MM.1S (cell line): ENCODE results near the gene ANAPC4.

Source experiments
- DNase-seq: peaks from one replicate; pipeline ENCODE4 v3.0.0-alpha.2; 2015
- H2AFZ ChIP-seq: fragments of 300-600 bp; sonication (generic); 2 replicates; pipeline ENCODE4 v1.6.0; 2016; ENCODE audit warnings: antibody characterized with exemption, low read length
- H3F3A ChIP-seq: fragments of 300-600 bp; sonication (generic); 2 replicates; pipeline ENCODE4 v1.6.1; 2016; ENCODE audit warnings: mild to moderate bottlenecking, antibody characterized with exemption, low read length, moderate library complexity, mixed read lengths; ENCODE audit not compliant: insufficient read depth
- H3K27ac ChIP-seq: fragments of 300-600 bp; sonication (generic); 2 replicates; pipeline ENCODE4 v1.5.1; 2016; ENCODE audit warnings: mild to moderate bottlenecking, low read length
- H3K27me3 ChIP-seq: fragments of 300-600 bp; sonication (generic); replicated peaks from 2 replicates; pipeline ENCODE4 v1.6.0; 2016; ENCODE audit warnings: low read length; ENCODE audit not compliant: insufficient read depth
- H3K36me3 ChIP-seq: fragments of 300-600 bp; sonication (generic); replicated peaks from 2 replicates; pipeline ENCODE4 v1.6.1; 2016; ENCODE audit warnings: mild to moderate bottlenecking, low read length, mixed read lengths; ENCODE audit not compliant: insufficient read depth
- H3K4me1 ChIP-seq: fragments of 300-600 bp; sonication (generic); 2 replicates; pipeline ENCODE4 v1.6.1; 2016; ENCODE audit warnings: low read length, mixed read lengths
- H3K4me2 ChIP-seq: fragments of 300-600 bp; sonication (generic); 2 replicates; pipeline ENCODE4 v1.6.0; 2016; ENCODE audit warnings: low read depth, low read length
- H3K4me3 ChIP-seq: fragments of 300-600 bp; sonication (generic); 2 replicates; pipeline ENCODE4 v1.5.1; 2016; ENCODE audit warnings: low read length, mixed read lengths
- H3K79me2 ChIP-seq: fragments of 300-600 bp; sonication (generic); 2 replicates; pipeline ENCODE4 v1.6.1; 2016; ENCODE audit warnings: mixed run types, low read length, mixed read lengths
- H3K9ac ChIP-seq: fragments of 300-600 bp; sonication (generic); 2 replicates; pipeline ENCODE4 v1.6.1; 2016; ENCODE audit warnings: low read length, mixed read lengths
- H3K9me2 ChIP-seq: fragments of 300-600 bp; sonication (generic); replicated peaks from 2 replicates; pipeline ENCODE4 v1.6.1; 2016; ENCODE audit warnings: mild to moderate bottlenecking, low read length, mixed read lengths; ENCODE audit not compliant: insufficient read depth
- H3K9me3 ChIP-seq: fragments of 300-600 bp; sonication (generic); replicated peaks from 2 replicates; pipeline ENCODE4 v1.6.1; 2016; ENCODE audit warnings: mild to moderate bottlenecking, low read length, mixed read lengths; ENCODE audit not compliant: insufficient read depth
- H4K20me1 ChIP-seq: fragments of 300-600 bp; sonication (generic); 2 replicates; pipeline ENCODE4 v1.6.1; 2016; ENCODE audit warnings: mild to moderate bottlenecking, low read length, moderate library complexity, mixed read lengths; ENCODE audit not compliant: insufficient read depth
- EZH2 ChIP-seq: fragments of 300-600 bp; sonication (generic); optimal IDR thresholded peaks from 2 replicates; pipeline ENCODE3; 2017; ENCODE audit warnings: low read depth, mild to moderate bottlenecking, antibody characterized with exemption, low read length, mixed read lengths
- EZH2phosphoT487 ChIP-seq: fragments of 300-600 bp; sonication (generic); IDR thresholded peaks from 2 replicates; pipeline ENCODE4 v1.6.1; 2018; ENCODE audit warnings: antibody characterized with exemption, low read length
- TF ChIP-seq, protein P1 (sequence below): fragments of 300-600 bp; sonication (generic); IDR thresholded peaks from 2 replicates; pipeline ENCODE4 v1.5.1; 2016; ENCODE audit warnings: antibody characterized with exemption, low read length, mixed read lengths

Gene ANAPC4

DNA sequence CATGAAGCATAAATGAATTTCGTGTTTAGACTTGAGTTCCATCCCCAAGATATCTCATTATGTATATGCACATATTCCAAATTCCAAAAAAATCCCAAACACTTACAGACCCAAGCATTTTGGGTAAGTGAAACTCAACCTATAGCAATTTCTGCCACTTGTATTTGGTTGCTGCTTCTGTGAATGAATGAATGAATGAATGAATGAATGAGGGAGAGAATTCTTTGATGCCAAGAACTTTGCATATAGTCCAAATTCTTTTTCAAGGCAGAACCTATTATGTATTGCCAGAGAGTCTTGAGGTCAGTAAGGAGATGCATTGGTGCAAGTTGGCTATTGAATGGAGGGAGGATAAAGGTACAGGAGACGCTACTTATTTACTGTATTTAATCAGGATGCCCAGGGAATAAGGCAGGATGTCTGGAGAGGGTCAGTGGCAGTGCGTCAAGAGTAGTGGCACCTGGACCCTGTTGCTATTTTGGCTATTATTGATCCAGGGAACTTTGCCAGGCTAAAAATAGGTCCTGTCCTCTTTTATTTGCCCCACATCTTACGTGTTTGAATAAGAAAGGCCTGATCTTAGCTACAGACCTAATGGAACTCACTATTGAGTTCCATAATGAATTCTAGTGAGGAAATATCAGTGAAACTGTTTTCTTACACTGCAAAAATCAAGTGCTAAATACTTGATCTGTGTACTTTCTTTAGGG, 33.9 kb downstream of the ANAPC4 start:
- Histone ChIP-seq H2AFZ (no peak overlapping the region), H3K9me2 (no peaks in the 10 kb centered on the region), H3K4me1 (no peaks in the 10 kb centered on the region), H3K9me3 (no peaks in the 10 kb centered on the region), H3K4me3 (no peak overlapping the region), H3F3A (no peaks in the 10 kb centered on the region), H3K27me3 (no peaks in the 10 kb centered on the region), H3K9ac (no peak overlapping the region), H4K20me1 (no peaks in the 10 kb centered on the region), H3K27ac (no peak overlapping the region), H3K4me2 (no peak overlapping the region), H3K79me2 (no peaks in the 10 kb centered on the region), H3K36me3 (peaks cover 6% of the 10 kb centered on the region; the same call in 1 of the 2 replicates)
- TF ChIP-seq EZH2phosphoT487: no peak
- TF ChIP-seq, protein P1, sequence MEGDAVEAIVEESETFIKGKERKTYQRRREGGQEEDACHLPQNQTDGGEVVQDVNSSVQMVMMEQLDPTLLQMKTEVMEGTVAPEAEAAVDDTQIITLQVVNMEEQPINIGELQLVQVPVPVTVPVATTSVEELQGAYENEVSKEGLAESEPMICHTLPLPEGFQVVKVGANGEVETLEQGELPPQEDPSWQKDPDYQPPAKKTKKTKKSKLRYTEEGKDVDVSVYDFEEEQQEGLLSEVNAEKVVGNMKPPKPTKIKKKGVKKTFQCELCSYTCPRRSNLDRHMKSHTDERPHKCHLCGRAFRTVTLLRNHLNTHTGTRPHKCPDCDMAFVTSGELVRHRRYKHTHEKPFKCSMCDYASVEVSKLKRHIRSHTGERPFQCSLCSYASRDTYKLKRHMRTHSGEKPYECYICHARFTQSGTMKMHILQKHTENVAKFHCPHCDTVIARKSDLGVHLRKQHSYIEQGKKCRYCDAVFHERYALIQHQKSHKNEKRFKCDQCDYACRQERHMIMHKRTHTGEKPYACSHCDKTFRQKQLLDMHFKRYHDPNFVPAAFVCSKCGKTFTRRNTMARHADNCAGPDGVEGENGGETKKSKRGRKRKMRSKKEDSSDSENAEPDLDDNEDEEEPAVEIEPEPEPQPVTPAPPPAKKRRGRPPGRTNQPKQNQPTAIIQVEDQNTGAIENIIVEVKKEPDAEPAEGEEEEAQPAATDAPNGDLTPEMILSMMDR: no peak
- no peak for DNase-seq

DNA sequence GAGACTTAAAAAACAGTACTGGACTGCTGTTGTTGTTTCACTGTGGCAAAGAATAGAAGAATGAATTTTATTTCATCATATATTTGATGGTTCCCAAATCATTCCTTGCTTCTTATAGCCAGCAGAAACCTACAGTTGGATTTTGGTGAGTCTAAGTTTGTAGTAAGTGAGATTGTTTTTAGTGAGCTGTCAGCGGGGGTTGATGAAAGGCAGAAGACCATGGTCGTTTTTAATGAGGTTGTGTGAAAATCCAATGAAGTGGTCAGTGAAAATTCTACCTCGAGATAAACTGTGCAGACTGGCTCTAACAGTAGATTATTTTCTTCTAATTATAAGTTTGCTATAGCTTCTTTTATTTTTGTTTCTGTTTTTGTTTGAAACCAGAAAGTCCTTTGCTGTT, 36.2 kb downstream of the ANAPC4 start:
- H3K27me3 ChIP-seq: no peaks in the 10 kb centered on the region
- DNase-seq: no peak
- no peaks in the 10 kb centered on the region for H4K20me1 ChIP-seq
- no peak for TF ChIP-seq EZH2phosphoT487
- TF ChIP-seq EZH2: no peak
- no peak overlapping the region for H3K27ac ChIP-seq
- H2AFZ ChIP-seq: no peak overlapping the region
- H3K9me3 ChIP-seq: no peaks in the 10 kb centered on the region
- H3K79me2 ChIP-seq: no peaks in the 10 kb centered on the region
- no peaks in the 10 kb centered on the region for H3K4me1 ChIP-seq
- no peak overlapping the region for H3K9ac ChIP-seq
- H3K4me2 ChIP-seq: no peak overlapping the region
- peaks cover 6% of the 10 kb centered on the region; the same call in 1 of the 2 replicates for H3K36me3 ChIP-seq
- no peaks in the 10 kb centered on the region for H3F3A ChIP-seq
- H3K4me3 ChIP-seq: no peak overlapping the region
- H3K9me2 ChIP-seq: no peaks in the 10 kb centered on the region

DNA sequence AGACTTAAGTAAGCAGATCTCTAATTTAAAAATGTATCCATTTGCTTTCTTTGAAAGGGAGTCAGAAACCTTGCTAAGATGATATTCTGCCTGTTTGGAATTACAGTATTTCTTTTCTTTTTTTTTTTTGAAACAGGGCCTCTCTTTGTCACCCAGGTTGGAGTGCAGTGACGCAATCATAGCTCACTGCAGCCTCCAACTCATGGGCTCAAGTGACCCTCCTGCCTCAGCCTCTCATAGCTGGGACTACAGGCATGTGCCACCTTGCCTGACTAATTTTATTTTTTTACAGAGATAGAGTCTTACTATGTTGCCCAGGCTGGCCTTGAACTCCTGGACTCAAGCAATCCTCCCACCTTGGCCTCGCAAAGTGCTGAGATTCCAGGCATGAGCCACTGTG, 40.0 kb downstream of the ANAPC4 start:
- TF ChIP-seq EZH2phosphoT487: no peak
- no peak for TF ChIP-seq EZH2
- TF ChIP-seq, protein P1: no peak
- no peak overlapping the region for H3K4me3 ChIP-seq
- peaks cover 7% of the 10 kb centered on the region; the same call in 1 of the 2 replicates for H3K4me1 ChIP-seq
- no peaks in the 10 kb centered on the region; the same call in 1 of the 2 replicates for H3K36me3 ChIP-seq
- no peak overlapping the region for H3K27ac ChIP-seq
- H4K20me1 ChIP-seq: no peaks in the 10 kb centered on the region
- H3K9me3 ChIP-seq: no peaks in the 10 kb centered on the region
- no peak overlapping the region for H2AFZ ChIP-seq
- no peak for DNase-seq
- no peak overlapping the region for H3K9ac ChIP-seq
- no peaks in the 10 kb centered on the region for H3K27me3 ChIP-seq
- no peaks in the 10 kb centered on the region for H3K79me2 ChIP-seq
- H3K9me2 ChIP-seq: no peaks in the 10 kb centered on the region
- H3F3A ChIP-seq: no peaks in the 10 kb centered on the region
- H3K4me2 ChIP-seq: no peak overlapping the region

DNA sequence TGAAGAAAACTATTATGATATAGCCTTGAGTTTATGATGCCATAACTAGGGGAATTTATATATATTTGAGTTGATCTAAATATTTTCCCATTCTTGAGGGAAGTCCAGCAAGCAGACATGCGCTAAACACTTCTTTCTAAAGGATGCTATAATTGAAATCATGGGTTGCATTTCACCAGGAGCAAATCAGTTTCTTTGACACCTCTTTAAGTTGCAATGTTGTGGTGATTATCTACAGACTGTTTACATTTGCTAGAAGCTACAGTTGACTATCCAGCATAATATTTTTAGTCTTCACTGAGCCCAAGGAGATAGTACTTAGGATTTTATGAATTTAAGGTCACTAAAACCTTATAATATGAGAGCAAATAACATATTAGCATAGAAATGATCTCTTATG, 43.9 kb downstream of the ANAPC4 start:
- H4K20me1 ChIP-seq: no peaks in the 10 kb centered on the region
- TF ChIP-seq, protein P1: no peak
- no peak for TF ChIP-seq EZH2
- TF ChIP-seq EZH2phosphoT487: no peak

More for the DNA sequence above, 43.9 kb downstream of the ANAPC4 start:
- H3K9me3 ChIP-seq: no peaks in the 10 kb centered on the region
- H3K27me3 ChIP-seq: no peaks in the 10 kb centered on the region
- no peak overlapping the region for H2AFZ ChIP-seq
- no peaks in the 10 kb centered on the region for H3K36me3 ChIP-seq
- no peak overlapping the region for H3K27ac ChIP-seq
- H3F3A ChIP-seq: no peaks in the 10 kb centered on the region
- H3K9me2 ChIP-seq: no peaks in the 10 kb centered on the region
- no peaks in the 10 kb centered on the region for H3K79me2 ChIP-seq
- H3K9ac ChIP-seq: no peak overlapping the region
- peaks cover 7% of the 10 kb centered on the region; the same call in 1 of the 2 replicates for H3K4me1 ChIP-seq
- no peak for DNase-seq
- no peak overlapping the region for H3K4me2 ChIP-seq
- H3K4me3 ChIP-seq: no peak overlapping the region
